SK-N-MC (cell line): ENCODE measurements around the gene ABCC1.

Experiments used
- EZH2 ChIP-seq: fragments of 200-600 bp; sonication (generic); IDR thresholded peaks from one replicate; pipeline ENCODE4 v1.6.1; 2017; ENCODE audit warnings: antibody characterized with exemption
- FOXP2 ChIP-seq: optimal IDR thresholded peaks from 2 replicates; pipeline ENCODE3; 2011; ENCODE audit warnings: mild to moderate bottlenecking, moderate library complexity; ENCODE audit not compliant: insufficient read depth; ENCODE audit errors: extremely low read length, control extremely low read depth
- POLR2AphosphoS5 ChIP-seq: IDR thresholded peaks from 2 replicates; pipeline ENCODE4 v1.6.1; 2012; ENCODE audit warnings: mild to moderate bottlenecking, low read depth, low read length, borderline replicate concordance

DNA sequence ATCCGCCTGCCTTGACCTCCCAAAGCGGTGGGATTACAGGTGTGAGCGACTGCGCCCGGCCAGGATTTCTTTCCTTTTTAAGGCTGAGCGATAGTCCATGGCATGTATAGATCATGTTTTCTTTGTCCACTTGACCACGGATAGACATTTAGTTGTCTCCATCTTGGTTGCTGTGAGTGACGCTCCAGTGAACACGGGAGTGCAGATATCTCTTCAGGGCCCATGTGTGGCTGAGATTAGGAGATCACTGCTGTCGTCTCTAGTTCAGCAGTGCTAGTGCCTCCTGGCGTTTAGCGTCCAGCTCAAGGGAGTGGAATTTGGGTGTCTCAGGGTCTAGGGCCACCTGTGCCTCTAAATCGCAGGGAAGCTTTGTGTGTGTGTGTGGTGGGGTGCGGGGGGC is 41.5 kb downstream of the ABCC1 start:
- TF ChIP-seq EZH2 = no peak
- no peak for TF ChIP-seq POLR2AphosphoS5
- no peak for TF ChIP-seq FOXP2
